HG02885 (cell line): ENCODE results near the gene SLCO2A1.

Experiments used
- ATAC-seq: cut with Tn5 transposase; IDR thresholded peaks from one replicate; pipeline ENCODE4 v1.9.1; 2021; ENCODE audit warnings: mild to moderate bottlenecking; ENCODE audit not compliant: unreplicated experiment, poor library complexity

Gene SLCO2A1

DNA sequence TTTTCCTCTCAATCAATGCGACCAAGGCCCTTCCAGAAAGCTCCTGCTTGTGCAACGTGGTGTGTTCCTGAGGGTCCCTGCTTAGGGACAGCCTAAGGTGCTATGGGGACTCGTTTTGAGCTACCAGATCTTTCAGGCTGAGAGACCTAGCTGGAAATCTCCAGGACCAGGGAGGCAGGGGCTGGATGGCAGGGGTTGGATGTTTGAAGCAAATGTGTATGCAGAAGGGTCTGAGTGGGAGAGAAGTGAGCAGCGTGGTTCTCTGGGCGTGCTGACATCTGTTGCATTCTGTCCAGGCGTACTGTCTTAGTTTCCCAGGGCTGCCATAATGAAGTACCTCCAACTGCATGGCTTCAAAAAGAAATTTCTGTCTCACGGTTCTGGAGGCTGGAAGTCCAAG, 31.7 kb upstream of the SLCO2A1 start:
- no peak for ATAC-seq

DNA sequence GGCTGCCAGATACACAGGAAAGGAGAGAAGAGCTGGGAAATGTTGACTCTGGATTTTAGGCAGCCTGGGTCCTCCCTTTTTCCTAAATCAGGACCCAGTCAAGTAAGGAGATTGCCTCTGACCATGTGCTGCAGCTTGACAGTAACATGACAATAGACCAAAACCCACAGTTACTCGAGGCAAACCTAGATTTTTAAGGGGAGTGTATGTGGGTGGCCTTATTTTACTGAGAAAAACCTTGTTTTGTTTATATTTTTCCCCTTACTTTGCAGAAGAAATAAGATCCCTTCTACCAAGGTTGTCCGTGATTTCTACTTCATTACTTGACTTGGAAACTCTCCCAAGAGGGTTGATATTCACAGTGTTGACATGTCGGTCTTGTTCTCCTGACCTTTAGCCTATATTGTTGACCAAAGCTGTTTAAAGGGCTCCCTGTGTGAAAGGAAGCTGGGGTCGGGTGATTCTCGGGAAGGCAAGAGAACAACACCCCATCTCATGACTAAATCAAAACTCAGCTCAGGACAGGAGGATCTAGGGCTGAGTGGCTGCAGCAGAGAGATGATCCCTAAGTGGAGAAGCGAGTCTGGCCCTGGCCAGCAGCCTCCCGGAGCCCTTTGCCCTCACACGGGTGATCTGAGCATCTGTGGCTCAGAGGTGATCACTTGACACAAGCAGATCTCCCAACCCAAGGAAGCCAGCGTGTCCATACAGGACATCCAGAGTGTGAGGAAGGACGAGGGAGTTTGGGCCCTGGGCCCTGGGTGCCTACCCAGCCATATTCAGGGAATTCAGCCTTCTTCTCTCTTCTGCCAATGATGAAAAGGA, 31.0 kb upstream of the SLCO2A1 start:
- no peak for ATAC-seq

DNA sequence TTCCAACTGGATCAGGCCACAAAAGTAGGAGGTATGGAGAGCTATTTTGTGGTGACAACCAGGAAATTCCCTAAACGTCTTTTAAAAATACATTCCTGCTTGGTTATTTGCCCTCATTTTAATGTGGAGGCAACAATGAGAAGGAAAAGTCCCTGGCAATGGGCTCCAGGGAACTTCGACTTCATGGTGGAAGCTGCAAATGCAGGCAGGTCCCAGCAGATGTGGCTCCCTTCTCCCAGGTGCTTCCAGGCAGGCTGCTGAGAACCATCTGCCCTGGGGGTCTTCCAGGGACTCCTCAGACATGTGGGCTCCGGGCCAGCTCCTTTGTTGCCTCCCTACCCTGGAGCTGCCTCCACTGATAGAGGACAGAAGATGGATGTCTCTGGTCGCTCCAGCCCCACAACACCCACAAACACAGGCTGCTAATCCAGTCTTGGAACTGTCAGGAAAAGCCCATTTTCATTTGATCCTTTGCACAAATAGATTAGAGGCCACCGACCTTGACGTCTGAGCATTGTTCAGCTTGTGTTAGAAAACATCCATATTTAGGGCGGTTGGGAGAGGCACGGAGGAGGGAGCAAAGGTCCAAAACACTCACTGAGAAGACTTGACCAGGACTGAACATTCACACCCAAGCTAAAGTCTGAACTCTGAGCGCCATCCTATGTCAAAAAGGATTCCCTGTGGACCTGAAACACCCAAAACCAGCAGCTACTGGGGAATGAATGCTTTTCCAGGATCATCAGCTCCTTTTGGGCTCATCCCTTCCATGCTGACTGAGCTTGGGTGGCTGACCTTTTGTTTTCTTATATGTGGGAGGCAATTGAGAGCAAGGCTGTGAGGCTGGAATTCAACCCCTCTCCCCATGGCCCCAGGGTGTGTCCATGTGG, 30.2 kb upstream of the SLCO2A1 start:
- no peak for ATAC-seq

DNA sequence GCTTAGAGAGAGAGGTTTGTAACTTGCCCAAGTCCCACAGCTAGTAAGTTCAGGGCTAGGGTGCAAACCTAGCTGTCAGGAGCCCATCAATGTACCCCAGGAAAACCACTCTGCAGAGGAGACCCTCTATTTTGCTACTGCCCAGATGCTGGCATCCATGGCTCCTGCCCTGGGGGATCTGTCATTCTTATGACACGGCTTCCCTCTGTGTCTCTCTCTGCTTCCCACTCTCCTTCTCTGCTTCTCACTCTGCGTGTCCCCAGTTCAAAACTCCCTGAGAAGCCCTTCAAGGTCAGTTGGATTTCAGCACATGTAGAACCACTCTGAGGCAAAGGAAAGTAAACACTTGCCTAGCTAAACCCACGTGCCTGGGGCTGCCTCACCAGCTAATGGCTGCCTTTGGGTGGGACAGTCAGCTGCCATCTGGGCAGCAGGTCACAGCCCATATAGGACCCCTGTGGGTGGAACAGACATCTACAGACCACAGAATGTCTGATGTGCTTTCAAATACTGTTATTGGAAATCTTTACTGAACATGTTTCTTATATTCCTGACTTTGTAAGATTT, 29.4 kb upstream of the SLCO2A1 start:
- no peak for ATAC-seq

DNA sequence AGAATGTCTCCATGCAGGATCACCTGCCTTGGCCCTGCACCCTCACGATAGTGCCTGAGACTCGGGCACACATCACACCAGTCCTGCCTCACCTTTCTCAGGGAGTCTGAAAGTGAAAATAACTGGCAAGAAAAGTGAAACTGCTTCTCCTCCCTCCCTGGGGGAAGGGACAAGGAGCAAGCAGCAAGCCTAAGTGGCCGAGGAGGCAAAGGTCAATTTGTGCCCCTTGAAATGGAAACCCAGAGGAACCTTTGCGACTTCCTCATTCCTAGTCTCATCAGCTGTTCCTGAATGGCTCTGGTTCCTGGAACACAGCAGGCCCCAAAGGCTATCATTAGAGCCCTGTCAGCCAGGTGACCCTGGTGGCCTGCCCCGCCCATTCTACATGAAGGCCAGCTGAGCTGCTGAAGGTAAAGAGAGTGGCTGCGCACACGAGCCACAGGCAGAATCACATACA, 28.0 kb upstream of the SLCO2A1 start:
- ATAC-seq = no peak

DNA sequence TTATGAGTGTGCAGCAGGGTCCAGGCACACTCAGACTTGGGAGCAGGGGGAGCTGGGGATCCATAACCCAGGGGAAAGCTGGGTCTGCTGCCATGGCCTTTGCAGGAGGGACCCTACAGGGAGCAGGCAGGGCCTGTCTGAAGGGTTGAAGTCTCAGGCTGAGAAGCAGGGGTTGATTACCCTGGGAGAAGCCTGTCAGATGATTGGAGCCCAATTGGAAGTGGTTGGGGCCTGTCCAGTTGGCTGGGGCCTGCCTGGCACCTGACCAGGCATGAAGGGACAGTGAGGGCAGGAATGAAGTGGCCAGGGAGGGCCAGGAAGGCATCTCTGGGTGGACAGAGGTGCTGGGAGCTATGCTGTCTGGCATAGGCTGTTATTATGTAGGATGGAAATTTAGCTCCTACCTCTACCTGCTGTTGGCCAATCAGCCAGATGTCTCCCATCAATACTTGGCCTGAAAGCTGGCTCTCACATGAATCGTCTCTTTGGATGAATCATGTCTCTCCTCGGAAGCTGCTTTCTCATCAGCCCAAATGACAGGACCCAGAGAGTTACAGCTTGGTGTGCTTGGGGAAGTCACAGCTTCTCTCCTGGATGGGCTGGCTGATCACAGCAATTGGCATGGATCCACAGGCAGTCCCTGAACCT, 27.4 kb upstream of the SLCO2A1 start:
- ATAC-seq = no peak

DNA sequence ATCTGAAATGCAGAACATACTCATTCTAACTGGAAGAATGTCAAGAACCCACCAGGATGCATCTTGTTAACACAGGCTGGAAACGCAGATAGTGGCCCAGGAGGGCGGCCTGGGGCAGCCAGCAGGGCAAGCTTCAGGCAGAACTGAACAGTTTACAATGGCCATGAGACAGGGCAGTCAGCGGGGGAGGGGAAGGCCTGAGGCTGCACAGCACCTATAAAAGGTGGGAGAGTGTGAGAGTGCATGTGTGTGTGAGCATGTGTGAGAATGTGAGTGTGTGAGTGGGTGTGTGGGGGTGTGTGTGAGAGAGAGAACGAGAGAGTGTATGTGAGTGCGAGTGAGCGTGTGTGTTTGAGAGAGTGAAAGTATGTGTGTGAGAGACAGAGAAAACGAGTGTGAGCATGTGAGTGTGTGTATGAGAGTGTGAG, 26.8 kb upstream of the SLCO2A1 start:
- no peak for ATAC-seq

DNA sequence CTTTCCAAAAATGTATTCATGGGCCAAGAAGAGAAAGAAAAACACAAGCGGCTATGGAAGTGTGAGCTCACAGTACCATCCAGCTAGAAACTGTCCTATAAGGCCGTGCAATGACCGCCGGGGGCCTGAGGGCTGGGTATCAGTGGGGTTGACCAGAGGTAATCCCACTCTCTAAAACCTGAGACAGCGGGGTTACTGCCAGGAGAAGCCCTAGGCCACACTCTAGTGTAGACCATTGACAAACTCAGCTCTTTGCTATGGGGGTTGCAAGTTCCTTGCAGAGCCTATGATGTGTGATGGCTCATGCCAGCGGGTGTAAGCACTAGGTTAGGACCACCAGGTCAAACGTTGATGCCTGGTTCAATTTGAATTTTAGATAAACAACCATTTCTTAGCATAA, 25.9 kb upstream of the SLCO2A1 start:
- no peak for ATAC-seq

DNA sequence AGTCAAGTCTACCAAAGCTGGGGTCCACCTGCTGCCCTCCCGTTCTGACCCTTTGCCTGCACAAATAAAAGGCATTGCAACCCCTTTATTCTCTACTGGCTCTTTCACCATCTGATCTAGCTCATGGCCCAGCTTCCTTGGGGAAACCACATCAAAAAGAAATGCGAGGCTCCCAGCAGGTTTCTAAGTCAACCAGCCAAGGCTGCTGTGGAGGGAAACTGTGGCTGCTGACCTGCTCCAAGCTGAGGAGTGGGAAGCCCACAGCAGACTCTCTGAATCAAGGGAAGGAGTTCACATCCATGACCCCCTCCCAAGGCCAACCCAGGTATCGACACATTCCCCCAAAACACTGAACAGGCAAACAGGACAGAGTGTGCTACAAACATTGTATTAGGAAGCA, 25.2 kb upstream of the SLCO2A1 start:
- no peak for ATAC-seq

DNA sequence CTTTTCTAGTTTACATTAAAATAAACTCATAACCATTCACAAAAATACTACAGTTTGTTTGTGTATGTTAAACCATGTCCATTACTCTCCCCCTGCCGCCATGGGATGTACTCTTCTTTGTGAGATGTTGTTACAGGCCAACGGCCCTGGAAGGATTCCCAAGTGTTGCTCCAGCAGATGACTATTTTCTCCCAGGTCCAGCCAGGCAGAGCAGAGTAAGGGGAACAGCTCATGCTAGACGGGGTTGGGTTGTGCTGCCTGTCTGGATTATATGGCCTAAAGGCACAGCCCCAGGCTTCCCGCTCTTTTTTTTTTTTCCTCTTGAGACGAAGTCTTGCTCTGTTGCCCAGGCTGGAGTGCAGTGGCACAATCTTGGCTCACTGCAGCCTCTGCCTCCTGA, 24.5 kb upstream of the SLCO2A1 start:
- ATAC-seq = no peak

DNA sequence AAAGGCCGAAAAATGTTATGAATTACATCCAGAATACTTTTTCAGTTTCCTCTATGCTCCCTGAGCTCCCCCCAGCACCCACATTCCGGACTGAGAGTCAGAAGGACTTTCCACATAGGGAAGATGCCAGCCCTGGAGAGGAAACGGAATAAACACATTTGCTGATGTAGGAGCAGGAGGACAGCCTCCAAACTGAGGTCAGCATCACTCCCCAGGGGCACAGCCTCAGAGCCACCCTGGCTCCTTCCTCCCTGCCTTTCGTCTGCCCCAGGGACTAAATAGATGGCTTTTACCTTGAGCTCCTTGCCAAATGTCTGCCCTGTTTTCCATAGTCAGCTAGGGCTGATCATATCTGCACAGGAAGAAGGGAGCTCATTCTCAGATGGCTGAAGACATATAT, 22.6 kb upstream of the SLCO2A1 start:
- ATAC-seq = no peak

DNA sequence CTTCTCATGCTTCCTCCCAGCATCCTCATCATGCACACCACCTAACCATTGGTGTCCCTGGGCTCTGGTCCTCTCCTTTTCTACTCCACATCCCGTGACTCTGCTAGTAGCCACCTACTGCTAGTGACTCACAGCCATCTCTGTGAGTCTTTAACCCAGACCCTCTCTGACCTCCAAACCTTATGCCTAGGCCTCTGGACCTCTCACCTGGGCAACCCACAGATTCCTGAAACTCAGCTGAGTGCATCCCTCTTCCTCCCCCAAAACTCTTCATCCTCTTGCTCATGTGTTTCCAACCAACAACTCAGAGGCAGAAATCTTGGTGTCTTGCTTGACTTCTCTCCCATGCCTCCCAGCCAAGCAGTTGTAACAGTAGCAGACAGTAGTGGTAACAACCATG, 20.0 kb upstream of the SLCO2A1 start:
- ATAC-seq = no peak

DNA sequence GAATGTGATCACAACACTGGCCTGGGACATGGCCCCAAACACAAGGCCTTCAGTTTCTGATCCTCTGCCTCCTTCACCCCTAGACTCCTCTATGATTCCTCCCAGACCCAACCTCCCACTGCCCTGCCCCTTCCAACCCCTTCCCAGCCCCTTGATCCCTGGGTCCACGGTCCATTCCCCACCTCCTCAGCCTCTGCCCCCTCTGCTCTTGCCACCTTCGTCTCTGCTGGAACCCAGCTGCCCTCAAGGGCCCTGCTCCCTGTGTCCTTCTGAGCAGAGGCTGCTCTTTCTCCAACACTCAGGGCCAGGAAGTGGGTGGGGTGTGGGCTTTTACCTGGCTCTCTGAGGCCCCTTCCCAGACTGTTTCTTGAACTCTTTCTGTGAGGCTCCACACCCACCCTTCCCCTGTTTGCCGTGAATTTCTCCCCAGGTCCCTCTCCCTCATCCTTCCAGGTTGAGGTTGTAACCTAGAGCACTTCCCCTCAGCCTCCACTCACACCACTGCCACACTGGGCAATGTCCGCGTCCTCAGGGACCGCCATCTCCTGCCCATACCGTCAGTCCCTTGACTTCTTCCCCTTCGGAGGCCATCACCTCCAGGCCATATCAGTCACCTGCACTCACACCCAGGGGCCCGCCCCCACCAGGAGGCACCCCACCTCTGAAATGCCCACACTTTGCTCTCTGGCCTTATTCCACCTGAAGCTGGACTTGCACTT, 18.7 kb upstream of the SLCO2A1 start:
- no peak for ATAC-seq

DNA sequence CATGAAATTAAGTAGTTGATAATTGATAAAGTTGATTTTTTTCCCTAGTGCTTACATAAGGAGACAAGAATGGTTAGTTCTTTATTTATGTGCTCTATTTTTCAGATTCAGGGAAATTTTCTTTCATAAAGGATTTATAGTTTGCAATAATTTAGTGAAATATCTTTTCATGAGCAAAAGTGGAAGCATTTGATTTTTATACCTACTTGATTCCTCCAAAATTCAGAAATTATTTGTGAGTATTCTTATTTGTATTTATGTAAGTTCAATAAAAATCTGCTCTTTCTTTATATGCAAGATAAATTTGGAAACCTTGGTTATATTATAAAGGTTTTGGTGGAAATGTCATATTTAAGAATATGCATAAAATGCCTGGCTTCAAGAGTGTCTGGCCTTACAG, 14.7 kb upstream of the SLCO2A1 start:
- no peak for ATAC-seq

DNA sequence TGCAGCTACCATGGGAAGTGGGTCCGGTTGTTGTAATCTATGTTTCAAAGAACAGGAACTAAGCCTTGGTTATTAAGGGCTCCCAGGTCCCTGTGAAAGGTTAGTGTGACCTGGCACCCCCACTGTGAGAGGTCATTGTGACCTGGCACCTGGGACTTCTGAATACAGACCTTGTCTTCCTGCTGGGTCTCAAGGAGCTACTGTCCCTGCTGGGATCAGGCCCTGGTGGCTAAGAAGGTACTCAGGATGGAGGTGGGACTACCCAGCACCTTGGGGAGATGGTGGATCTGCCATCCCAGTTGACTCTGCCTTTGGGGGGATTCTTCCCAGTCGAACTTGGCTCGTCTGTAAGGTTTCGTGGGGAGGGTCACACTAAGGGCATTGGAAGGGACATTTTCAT, 10.3 kb upstream of the SLCO2A1 start:
- ATAC-seq = no peak

DNA sequence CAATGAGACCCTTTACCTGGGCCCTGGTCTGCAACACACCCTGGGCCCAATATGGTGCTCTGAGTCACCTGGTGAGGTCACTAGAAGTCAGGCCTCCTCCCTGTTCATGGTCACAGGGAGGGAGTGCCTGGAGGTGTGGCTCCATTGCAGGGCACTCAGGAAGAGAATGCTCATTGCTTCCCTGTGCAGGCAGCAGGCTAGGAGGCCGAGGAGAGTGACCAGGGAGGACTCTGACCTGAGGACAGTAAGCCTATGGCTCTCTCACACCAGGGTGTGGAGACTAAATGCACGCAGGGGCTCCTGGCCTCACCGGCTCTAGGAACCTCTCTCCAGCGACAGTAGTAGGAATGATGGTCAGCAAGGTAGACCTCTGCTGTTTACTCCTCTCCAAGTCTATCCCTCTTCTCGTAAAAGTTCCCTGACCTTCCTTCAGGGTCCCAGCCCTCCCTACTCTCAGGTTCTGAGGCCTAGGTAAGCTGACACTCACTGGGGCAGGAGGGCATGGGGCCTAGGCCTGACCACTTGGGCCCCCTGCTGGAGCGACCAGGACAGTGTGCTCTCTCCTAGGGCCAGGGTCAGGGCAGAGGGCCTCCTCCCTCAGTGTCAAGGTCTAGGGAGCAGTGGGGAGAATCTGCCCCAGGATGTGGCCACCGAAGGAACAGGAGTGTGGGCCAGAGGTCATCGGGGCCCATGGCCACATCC, 9.6 kb upstream of the SLCO2A1 start:
- no peak for ATAC-seq

DNA sequence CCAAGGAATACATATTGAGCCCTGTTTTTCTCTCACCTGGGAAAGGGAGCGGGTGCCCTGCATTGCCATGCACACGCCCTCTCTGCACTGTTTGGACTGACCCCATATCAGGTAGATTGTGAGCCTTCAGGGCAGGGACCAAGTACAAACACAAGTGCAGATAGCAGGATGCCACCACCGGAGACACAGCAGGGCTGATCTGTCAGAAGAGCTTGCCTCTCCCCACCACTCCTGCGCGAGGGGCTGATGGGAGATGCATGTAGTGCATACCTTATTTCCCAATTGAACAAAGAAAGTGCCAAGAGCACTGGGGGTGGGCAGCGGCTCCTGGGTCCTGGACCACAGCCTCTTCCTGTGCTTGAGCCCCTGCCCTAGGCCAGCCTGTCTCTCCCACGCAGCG, 9.0 kb upstream of the SLCO2A1 start:
- no peak for ATAC-seq

DNA sequence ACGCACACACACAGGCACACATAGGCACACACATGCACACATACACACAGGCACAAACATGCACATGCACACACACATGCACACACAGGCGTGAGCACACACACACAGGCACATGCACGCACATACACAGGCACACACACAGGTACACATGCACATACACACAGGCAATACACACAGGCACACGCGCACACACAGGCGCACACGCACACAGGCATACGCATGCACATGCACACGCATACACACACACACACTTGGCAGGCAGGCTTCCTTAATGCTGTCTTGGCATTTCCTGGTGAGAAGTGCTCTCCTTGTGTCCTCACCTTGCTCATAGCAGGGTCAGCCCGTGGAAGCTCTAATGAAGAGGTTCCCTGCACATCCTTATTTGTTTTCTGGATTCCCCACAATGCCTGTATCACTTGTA, 8.4 kb upstream of the SLCO2A1 start:
- ATAC-seq = no peak

DNA sequence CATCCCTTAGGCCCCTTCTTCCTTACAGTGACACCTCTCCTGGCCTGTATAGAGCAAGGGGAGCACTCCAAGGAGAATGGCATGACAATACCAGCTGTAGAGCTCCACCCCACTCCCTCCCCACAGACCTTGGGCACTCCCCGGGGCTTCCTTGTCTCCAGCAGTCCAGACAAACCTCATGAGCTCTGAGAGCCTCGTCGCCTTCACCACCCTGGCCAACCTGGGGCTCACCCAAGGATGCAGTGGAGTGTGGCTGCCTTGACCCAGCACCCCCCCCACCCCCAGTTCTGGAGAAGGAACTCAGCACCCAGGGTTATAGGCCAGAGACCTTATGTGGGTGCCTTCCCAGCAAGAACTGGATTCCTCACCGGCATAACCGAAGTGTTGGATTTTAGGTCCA, 7.4 kb upstream of the SLCO2A1 start:
- no peak for ATAC-seq
